ENCODE data around the gene LURAP1L. TPM values are rescaled to one million over a fixed set of nuclear protein-coding genes. Genes with fewer than 3 reads are reported as not detected.

The LURAP1L gene
- polyA plus RNA-seq, 1 donor (not counting 4 experiments of a cell fraction or from before 2014, with no cell fraction given): 25.0 TPM

DNA sequence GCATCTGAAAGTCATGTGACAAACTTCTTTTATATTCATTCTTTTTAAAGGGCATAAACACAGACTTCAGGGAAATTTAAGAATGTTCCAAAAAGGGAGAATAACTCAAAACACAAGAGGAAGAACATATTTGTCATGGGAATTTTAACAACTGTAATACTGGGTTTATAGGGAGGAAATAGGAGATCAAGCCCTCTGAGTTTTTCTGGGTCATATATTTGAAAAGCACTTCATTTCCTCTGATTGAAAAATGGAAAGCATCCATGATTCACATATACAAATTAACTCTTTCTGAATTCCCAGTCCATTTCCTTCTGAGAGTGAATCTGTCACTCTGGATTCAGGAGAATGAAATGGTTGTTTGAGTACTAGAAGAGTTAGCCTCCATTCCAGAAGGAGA lies 26.8 kb downstream of the LURAP1L start:
- Histone ChIP-seq H3K9me1 (ENCODE audit: control insufficient read depth, extremely low read depth, insufficient read depth, low read length) (no peaks in the 10 kb centered on the region), H3K36me3 (ENCODE audit: control insufficient read depth in 2 of 2, extremely low read depth in 1 of 2, insufficient read depth in 2 of 2, low read length in 2 of 2) (no peaks in the 10 kb centered on the region), H3K9me3 (ENCODE audit: control insufficient read depth, low read depth, low read length) (no peaks in the 10 kb centered on the region), H3K27ac (ENCODE audit: control insufficient read depth, insufficient read depth, low read length) (no peak overlapping the region), H3K27me3 (ENCODE audit: control insufficient read depth, extremely low read depth, insufficient read depth, low read length) (no peaks in the 10 kb centered on the region), H3K4me2 (ENCODE audit: control insufficient read depth, extremely low read depth, insufficient read depth, low read depth, low read length) (no peak overlapping the region), H2AFZ (ENCODE audit: control insufficient read depth, low read length) (no peak overlapping the region), H3K4me1 (ENCODE audit: control insufficient read depth, extremely low read depth, insufficient read depth, low read length) (peaks cover 24% of the 10 kb centered on the region), H4K20me1 (ENCODE audit: control insufficient read depth, extremely low read depth, insufficient read depth, low read length) (no peaks in the 10 kb centered on the region), H3K9ac (ENCODE audit: control insufficient read depth, extremely low read depth, insufficient read depth, low read length) (no peak overlapping the region), H3K4me3 (ENCODE audit: control insufficient read depth in 2 of 3, extremely low read depth in 1 of 3, insufficient read depth in 2 of 3, low read depth in 1 of 3, low read length in 3 of 3) (no peak overlapping the region), H3K79me2 (ENCODE audit: control insufficient read depth, insufficient read depth, low read length) (no peaks in the 10 kb centered on the region)
- no peak for TF ChIP-seq EZH2 (IDR thresholded peaks at IDR 0.05; ENCODE audit: low read length)
- TF ChIP-seq, protein P1, sequence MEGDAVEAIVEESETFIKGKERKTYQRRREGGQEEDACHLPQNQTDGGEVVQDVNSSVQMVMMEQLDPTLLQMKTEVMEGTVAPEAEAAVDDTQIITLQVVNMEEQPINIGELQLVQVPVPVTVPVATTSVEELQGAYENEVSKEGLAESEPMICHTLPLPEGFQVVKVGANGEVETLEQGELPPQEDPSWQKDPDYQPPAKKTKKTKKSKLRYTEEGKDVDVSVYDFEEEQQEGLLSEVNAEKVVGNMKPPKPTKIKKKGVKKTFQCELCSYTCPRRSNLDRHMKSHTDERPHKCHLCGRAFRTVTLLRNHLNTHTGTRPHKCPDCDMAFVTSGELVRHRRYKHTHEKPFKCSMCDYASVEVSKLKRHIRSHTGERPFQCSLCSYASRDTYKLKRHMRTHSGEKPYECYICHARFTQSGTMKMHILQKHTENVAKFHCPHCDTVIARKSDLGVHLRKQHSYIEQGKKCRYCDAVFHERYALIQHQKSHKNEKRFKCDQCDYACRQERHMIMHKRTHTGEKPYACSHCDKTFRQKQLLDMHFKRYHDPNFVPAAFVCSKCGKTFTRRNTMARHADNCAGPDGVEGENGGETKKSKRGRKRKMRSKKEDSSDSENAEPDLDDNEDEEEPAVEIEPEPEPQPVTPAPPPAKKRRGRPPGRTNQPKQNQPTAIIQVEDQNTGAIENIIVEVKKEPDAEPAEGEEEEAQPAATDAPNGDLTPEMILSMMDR (optimal IDR thresholded peaks at IDR 0.05 in 1 of 3, IDR thresholded peaks at IDR 0.05 in 1 of 3, conservative IDR thresholded peaks at IDR 0.05 in 1 of 3; ENCODE audit: extremely low read depth in 1 of 3, insufficient read depth in 2 of 3, low read length in 3 of 3): no peak
- FAIRE-seq (no peak), DNase-seq (ENCODE audit: low read depth, low spot score) (no peak)
- dilution Hi-C loops (cut with MboI; ENCODE audit: extremely low pct_ligation_motif_present, low sequenced_read_pairs): no loop called here

DNA sequence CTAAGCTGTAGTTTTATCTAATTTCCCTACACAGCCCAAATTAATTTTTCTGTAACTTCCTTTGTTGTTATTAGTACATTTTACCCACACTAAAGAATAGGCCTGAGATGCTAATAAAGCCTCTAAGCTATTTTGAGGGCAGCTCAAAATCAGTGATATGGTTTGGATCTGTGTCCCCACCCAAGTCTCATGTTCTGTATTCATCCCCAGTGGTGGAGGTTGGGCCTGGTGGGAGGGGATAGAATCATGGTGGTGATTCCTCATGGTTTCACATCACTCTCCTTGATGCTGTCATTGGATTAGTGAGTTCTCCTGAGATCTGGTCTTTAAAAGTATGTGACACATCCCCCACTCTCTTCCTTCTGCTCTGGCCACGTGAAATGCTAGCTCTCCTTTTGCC lies 27.3 kb downstream of the LURAP1L start:
- Histone ChIP-seq H3K4me3 (ENCODE audit: control insufficient read depth in 2 of 3, extremely low read depth in 1 of 3, insufficient read depth in 2 of 3, low read depth in 1 of 3, low read length in 3 of 3) (no peak overlapping the region), H4K20me1 (ENCODE audit: control insufficient read depth, extremely low read depth, insufficient read depth, low read length) (no peaks in the 10 kb centered on the region), H3K36me3 (ENCODE audit: control insufficient read depth in 2 of 2, extremely low read depth in 1 of 2, insufficient read depth in 2 of 2, low read length in 2 of 2) (no peaks in the 10 kb centered on the region), H3K9ac (ENCODE audit: control insufficient read depth, extremely low read depth, insufficient read depth, low read length) (no peak overlapping the region), H3K4me2 (ENCODE audit: control insufficient read depth, extremely low read depth, insufficient read depth, low read depth, low read length) (no peak overlapping the region), H3K79me2 (ENCODE audit: control insufficient read depth, insufficient read depth, low read length) (no peaks in the 10 kb centered on the region), H3K9me3 (ENCODE audit: control insufficient read depth, low read depth, low read length) (no peaks in the 10 kb centered on the region), H2AFZ (ENCODE audit: control insufficient read depth, low read length) (no peak overlapping the region), H3K4me1 (ENCODE audit: control insufficient read depth, extremely low read depth, insufficient read depth, low read length) (peaks cover 19% of the 10 kb centered on the region), H3K27ac (ENCODE audit: control insufficient read depth, insufficient read depth, low read length) (no peak overlapping the region), H3K27me3 (ENCODE audit: control insufficient read depth, extremely low read depth, insufficient read depth, low read length) (no peaks in the 10 kb centered on the region), H3K9me1 (ENCODE audit: control insufficient read depth, extremely low read depth, insufficient read depth, low read length) (no peaks in the 10 kb centered on the region)
- TF ChIP-seq, protein P1 (optimal IDR thresholded peaks at IDR 0.05 in 1 of 3, IDR thresholded peaks at IDR 0.05 in 1 of 3, conservative IDR thresholded peaks at IDR 0.05 in 1 of 3; ENCODE audit: extremely low read depth in 1 of 3, insufficient read depth in 2 of 3, low read length in 3 of 3): no peak
- no peak for TF ChIP-seq EZH2 (IDR thresholded peaks at IDR 0.05; ENCODE audit: low read length)
- DNase-seq (ENCODE audit: low read depth, low spot score): no peak
- FAIRE-seq: no peak
- dilution Hi-C loops (cut with MboI; ENCODE audit: extremely low pct_ligation_motif_present, low sequenced_read_pairs): no loop called here
